GM21528 (cell line): ENCODE measurements around the gene SLC8A3.

Source experiments
- ATAC-seq: cut with Tn5 transposase; IDR thresholded peaks from one replicate; pipeline ENCODE4 v1.9.1; 2021; ENCODE audit warnings: mild to moderate bottlenecking, moderate library complexity; ENCODE audit not compliant: unreplicated experiment, low FRiP score

SLC8A3 gene

GRCh38 chr14:70032016-70032415, 156.7 kb downstream of the SLC8A3 start:
- no peak for ATAC-seq

GRCh38 chr14:70029296-70030132, 159.2 kb downstream of the SLC8A3 start:
- ATAC-seq = no peak

- ATAC-seq = no peak
Observed at GRCh38 chr14:70027785-70028428, 160.8 kb downstream of the SLC8A3 start.

- no peak for ATAC-seq
Observed at GRCh38 chr14:70023871-70024270, 164.9 kb downstream of the SLC8A3 start.

GRCh38 chr14:70022771-70023445, 165.8 kb downstream of the SLC8A3 start:
- ATAC-seq = no peak

GRCh38 chr14:70021548-70022220, 167.1 kb downstream of the SLC8A3 start:
- ATAC-seq = no peak

GRCh38 chr14:70020352-70021170, 168.2 kb downstream of the SLC8A3 start:
- no peak for ATAC-seq

GRCh38 chr14:70019695-70020094, 169.1 kb downstream of the SLC8A3 start:
- no peak for ATAC-seq

GRCh38 chr14:70018713-70019211, 170.0 kb downstream of the SLC8A3 start:
- ATAC-seq = no peak

- no peak for ATAC-seq
Observed at GRCh38 chr14:70018230-70018629, 170.5 kb downstream of the SLC8A3 start.

GRCh38 chr14:70014406-70015095, 174.2 kb downstream of the SLC8A3 start:
- no peak for ATAC-seq

GRCh38 chr14:70013271-70013873, 175.4 kb downstream of the SLC8A3 start:
- no peak for ATAC-seq

- ATAC-seq = no peak
Observed at GRCh38 chr14:70011708-70012107, 177.0 kb downstream of the SLC8A3 start.

- no peak for ATAC-seq
Observed at GRCh38 chr14:70011098-70011497, 177.7 kb downstream of the SLC8A3 start.

- ATAC-seq = no peak
Observed at GRCh38 chr14:70009961-70010360, 178.8 kb downstream of the SLC8A3 start.

GRCh38 chr14:70008284-70009262, 180.2 kb downstream of the SLC8A3 start:
- ATAC-seq = no peak

GRCh38 chr14:70006699-70007098, 182.1 kb downstream of the SLC8A3 start:
- ATAC-seq = no peak
